Nucleus accumbens (tissue), 56 donors: Measurements from ENCODE around the gene RHBDL3.
A peak's percentile ranks its signal among the peaks of the same experiment; 100 is the strongest.
"Not testable (repeated sequence)": the region's sequence is repeated elsewhere in the genome, so short reads cannot be mapped to it uniquely, and the experiment has no call there.

ENCODE experiments used
- DNase-seq, 56 donors: peaks; one replicate each; lab custom pipeline; 2025; lab: John Stamatoyannopoulos, UW

RHBDL3 gene

GRCh38 chr17:32320080-32320479 is 54.4 kb downstream of the RHBDL3 start:
- not testable (repeated sequence) for DNase-seq

GRCh38 chr17:32320847-32321246 is 55.2 kb downstream of the RHBDL3 start:
- DNase-seq = no peak

DNA sequence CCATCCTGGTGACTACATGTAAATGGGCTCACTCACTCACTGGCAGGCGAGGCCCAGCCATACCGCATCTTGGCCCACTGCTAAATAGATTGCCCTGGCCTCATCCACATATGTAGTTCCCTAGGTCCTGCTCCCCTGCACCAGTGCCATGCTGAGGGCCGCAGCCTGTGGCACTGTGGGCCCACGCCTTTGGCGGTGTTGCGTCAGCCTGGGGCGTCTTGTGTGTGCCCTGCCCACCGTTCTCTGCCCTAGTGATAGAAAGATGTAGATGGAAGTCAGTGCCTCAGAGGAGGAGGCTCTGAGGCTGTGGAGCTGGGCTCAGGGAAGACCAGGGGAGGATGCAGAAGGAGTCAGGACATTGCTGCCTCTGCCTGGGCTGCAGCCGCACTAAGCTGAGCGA is 57.4 kb downstream of the RHBDL3 start:
- no peak for DNase-seq

DNA sequence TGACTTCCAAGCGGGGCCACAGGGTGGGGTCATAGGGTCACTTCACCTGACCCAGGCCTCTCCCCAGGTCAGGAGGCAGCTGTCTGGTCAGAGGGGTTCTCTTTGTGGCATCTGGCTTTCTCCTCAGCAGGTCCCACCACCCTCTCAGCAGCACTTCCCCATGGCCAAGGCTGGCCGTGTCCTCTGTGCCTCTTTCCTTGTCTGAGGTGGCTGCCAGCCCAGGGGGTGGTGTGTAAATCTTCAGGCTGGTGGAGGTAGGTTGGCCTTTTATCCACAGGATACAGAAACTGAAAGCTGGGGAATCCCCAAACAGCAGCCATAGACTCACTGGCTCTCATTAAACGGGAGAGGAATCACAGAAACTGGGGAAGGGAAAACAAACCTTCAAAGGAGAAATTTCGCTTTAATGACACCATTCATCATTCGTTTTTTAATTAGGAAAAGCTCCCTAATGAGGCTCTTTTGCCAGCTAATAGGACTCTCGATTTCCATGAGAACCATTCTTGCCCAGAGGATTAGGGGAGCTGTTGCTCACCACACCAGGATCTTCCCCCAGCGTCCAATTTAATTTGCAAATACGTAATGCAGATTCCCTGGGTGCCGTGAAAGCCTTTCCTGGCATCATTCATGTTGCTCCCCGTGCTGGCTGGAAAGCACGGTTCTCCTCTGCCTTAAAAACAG is 58.3 kb downstream of the RHBDL3 start:
- DNase-seq = peak in 10 of 56 donors; percentile 7 to 41 (median 20)

GRCh38 chr17:32327911-32328310 is 62.3 kb downstream of the RHBDL3 start:
- no peak for DNase-seq

DNA sequence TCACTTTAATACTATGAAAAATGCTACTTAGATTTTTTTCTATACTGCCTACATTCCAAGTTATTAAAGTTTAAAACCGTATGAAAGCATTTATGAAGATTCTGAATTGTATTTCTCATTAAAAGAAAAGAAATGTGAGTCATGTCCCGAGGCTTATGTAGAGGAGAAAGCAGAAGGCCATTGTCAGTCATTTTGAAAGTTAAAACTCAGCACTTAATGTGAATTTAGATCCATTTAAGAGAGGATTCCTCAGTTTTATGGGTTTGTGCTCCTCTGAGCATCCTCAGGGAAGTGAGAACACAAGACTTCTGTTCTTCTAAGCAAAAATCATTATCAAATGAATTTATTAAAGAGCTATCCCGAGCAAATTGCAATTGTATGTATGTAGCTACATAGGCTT is 64.5 kb downstream of the RHBDL3 start:
- no peak for DNase-seq

DNA sequence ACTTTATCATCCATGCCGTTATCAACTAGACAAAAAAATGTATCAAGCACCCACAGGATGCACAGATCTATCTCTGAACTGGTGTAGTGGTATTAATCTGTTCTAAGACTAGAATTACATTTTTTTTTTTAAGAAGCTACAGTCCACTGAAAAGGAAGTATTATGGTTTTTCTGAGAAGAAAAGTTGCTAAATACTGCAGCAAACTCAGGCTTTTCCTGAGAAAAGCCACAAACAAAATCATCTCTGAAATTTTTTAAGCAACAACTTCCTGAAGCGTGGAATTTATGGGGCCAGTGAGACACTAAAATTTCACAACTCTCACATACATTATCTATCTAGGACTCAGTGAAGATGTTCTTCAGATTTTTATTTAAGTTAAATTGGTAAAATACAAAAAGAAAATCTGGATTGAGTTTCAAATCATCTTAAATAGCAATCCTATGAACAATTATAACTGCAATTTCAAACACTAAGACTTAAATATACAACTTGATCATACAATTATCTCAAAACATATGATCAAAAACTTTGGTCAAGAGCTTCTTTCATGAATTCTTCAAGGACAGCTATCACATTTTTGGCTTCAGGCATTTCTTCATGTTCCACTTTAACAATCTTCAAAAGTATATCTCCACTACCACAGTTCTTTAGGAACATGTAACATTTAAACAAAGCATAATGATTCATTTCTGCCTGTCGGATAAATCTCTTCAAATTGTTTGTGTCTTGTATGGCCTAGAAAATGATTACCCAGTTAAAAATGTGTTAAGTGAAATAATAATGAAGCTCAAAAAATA is 65.8 kb downstream of the RHBDL3 start:
- no peak for DNase-seq

DNA sequence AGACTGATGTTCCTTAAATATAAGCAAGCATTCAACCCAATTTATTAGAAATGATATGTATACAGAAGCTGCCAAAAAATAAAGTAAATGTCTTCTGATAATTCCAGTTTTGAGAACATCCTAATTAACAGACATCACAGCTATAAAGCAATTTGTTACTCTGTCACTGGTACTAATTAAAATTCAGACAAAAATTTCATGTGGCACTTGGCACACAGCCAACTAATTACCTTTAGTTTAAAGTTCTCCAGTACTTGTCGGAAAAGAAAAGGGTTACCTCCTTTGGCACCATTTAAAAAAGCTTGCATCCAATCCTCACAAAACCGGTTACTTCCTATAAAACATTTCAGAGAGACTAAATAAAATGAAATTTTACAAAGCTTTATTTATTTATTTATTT is 67.6 kb downstream of the RHBDL3 start:
- no peak for DNase-seq

- no peak for DNase-seq
Measured at GRCh38 chr17:32335046-32335445, 69.4 kb downstream of the RHBDL3 start.

DNA sequence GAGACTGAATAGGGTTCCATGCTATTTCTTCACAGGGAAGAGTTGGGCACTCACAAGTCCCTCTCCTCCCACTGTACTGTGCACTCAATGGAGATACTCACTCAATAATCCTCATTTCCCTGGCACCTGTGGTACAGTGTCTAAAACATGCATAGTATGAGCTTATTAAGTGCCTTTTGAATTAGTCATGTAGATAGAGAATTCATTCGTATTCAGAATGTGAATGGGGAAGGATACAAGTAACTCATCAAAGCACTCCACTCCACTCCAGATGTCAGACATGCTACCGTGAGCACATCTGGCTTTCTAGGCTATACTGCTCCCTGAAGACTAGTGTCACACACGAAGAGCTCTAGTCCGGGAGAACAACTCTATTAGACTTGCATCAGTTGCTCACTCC is 70.1 kb downstream of the RHBDL3 start:
- DNase-seq = no peak

DNA sequence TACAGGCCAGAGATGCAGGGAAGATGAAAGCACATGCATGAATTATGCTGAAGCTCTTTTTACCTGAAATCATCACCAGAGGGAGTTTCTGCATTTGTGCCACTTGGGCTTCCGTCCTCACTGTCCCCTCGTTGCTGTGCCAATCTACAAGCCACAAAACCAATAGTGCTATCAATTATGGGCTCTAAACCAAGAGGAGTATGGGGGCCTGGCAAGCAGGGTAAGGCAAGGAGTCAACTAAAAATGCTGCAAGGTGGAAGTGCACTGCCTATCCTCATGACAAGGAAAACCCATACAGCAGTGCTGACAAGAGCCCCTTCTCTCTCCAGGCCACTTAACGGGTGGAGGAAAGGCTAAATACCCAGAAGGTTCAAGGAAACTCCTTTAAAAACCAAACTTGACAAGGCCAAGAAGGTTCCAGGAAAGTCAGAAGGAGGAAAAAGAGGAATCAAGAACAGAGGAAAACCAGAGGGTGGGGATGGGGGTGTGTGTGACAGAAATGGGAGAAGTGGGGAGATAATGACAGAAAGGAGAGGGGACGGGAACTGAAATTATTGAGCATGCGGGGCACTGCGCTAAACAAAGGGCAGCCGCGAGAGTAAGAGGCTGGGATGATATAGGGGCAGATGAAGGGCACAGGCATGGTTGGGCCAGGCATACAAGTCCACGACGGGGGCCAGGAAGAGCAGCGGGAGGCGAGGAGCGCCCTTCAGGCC is 75.7 kb downstream of the RHBDL3 start:
- peak in 31 of 56 donors; percentile 10 to 70 (median 25) for DNase-seq

GRCh38 chr17:32341857-32342602 is 76.4 kb downstream of the RHBDL3 start, which contains the start of gene C17orf75:
Gene C17orf75 (minus strand): TSS chr17:32342173. CDS start chr17:32342139, 34 bp downstream.
- peak in 55 of 56 donors; percentile 23 to 86 (median 69) for DNase-seq

- no peak for DNase-seq
Measured at GRCh38 chr17:32342603-32343325, 77.1 kb downstream of the RHBDL3 start.

DNA sequence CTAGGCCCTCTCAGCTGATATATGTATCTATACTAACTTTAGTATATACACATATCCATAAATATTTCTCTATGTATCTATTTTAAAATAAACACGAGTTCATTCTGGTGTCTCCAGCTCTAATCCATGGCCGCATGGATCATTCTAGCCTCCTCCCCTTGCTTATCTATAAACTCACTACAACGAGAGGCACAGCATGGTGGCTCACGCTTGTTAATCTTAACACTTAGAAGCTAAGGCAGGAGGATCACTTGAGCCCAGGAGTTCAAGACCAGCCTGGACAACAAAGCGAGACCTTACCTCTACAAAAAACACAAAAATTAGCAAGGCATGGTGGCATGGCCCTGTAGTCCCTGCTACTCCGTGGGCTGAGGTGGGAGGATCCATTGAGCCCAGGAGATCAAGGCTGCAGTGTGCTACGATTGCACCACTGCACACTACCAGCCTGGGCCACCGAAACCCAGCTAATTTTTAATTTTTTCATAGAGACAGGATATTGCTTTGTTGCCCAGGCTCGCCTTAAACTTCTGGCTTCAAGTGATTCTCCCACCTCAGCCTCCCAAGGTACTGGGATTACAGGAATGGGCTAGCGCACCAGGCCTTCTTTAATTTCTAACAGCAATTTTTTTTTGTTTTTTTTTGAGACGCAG is 80.4 kb downstream of the RHBDL3 start:
- DNase-seq = no peak

- DNase-seq = no peak
Measured at GRCh38 chr17:32348483-32348800, 82.8 kb downstream of the RHBDL3 start.

DNA sequence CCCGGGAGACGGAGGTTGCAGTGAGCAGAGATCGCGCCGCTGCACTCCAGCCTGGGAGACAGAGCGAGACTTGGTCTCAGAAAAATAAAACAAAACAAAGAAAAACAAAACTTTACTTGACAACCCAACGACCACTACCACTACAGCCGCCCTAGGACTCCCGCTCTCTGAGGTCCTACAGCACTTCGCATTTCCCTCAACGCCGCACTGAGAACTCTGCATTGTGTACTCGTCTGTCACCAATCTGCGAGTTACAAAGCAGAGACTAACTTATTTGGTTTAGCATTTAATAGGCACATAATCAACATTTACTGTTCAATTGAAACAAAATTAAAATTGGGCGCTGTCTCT is 83.8 kb downstream of the RHBDL3 start:
- DNase-seq = peak in 20 of 56 donors; percentile 8 to 60 (median 24)

GRCh38 chr17:32349854-32350665 is 84.4 kb downstream of the RHBDL3 start, which contains the start of gene ZNF207:
Gene ZNF207 (plus strand): TSS chr17:32350157. CDS start chr17:32350286, 129 bp downstream.
- DNase-seq = peak in 55 of 56 donors; percentile 63 to 96 (median 89)

DNA sequence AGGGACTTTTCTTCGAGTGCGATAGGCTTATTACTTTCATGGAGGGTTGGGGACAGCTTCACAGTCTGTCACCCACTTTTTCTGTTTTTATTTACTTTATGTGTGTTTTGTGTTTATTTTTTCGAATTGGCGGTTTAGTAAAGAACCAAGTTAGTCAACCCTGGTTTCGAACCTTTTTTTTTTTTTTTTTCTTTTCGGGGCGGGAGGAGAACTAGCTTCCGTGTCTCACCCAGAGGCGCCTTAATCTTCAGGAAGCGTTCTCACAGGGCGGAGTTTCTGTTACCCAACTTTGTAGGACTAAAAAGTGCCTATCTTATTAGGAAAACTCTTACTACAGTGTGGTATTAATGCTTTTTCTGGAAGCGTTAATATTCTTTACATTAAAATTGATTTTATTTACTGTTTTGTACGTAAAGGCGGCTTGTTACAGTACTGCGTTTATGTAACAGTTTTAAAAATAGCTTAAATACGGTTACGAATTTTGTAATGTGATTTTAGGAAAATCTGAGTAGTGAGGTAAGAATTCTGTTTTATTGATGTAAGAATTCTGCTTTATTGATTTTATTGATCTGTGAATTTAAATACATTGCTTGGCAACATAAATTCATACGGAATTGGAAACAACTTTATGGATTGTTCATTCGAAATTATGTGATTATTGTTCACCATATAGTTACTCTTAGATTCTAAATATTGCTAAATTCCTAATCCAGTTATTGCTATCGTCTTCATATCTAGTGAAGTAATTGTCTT is 85.2 kb downstream of the RHBDL3 start:
- DNase-seq = peak in 6 of 56 donors; percentile 6 to 25 (median 10)
